ENCODE data around the gene KIAA0319L. TPM values are rescaled to one million over a fixed set of nuclear protein-coding genes. Genes with fewer than 3 reads are reported as not detected.

The KIAA0319L gene
- total and polyA plus RNA-seq, 2 experiments from 2014 or later, result 27.2 to 75.1 TPM

DNA sequence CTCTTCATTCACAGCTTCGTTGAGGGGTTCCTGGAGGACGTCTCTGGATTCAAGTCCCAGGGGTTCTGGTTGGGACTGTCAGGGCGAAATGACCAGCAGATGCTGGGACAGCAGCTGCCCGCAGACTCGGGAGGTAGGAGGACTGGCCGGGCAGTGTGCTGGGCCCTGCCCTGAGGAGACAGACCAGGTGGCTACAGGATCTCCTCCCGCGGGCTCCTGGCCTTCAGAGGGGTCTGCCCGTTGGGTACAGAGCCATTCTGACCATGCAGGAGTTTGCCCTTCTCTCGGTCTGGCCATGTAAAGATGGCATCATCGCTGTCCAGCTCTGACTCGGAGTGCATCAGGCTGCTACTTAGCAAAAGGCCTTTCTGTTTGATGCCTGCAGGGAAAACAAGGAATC, 122.5 kb downstream of the KIAA0319L start:
- Mint-ChIP-seq H3K36me3 (ENCODE audit: low read depth) (peaks cover 64% of the 10 kb centered on the region), H3K4me1 (peaks cover 10% of the 10 kb centered on the region), H3K27ac (no peak overlapping the region), H3K27me3 (ENCODE audit: insufficient read depth, low read depth, poor library complexity) (peaks cover 18% of the 10 kb centered on the region), H3K9me3 (no peaks in the 10 kb centered on the region), H3K4me3 (no peak overlapping the region)
- no peak overlapping the region for H3K27ac ChIP-seq (ENCODE audit: low read depth)
- H3K27me3 ChIP-seq (ENCODE audit: insufficient read depth), result no peaks in the 10 kb centered on the region
- H3K9me2 ChIP-seq (ENCODE audit: insufficient read depth), result no peaks in the 10 kb centered on the region
- no peak overlapping the region for H3K4me2 ChIP-seq
- H3F3A ChIP-seq (replicated peaks; ENCODE audit: low read depth), result no peaks in the 10 kb centered on the region
- H3K4me3 ChIP-seq, result no peak overlapping the region
- ATAC-seq (no peak), DNase-seq (ENCODE audit: low spot score) (no peak)
- H3K4me1 ChIP-seq (ENCODE audit: insufficient read depth), result no peaks in the 10 kb centered on the region
- no peak overlapping the region for H2AFZ ChIP-seq
- peaks cover 10% of the 10 kb centered on the region; the same call in 1 of the 2 replicates for H3K36me3 ChIP-seq (ENCODE audit: insufficient read depth)
- no peaks in the 10 kb centered on the region; the same call in none of the 2 replicates for H4K20me1 ChIP-seq (replicated peaks; ENCODE audit: insufficient read depth)
- no peaks in the 10 kb centered on the region for H3K79me2 ChIP-seq (replicated peaks; ENCODE audit: insufficient read depth)
- TF ChIP-seq, protein P1, sequence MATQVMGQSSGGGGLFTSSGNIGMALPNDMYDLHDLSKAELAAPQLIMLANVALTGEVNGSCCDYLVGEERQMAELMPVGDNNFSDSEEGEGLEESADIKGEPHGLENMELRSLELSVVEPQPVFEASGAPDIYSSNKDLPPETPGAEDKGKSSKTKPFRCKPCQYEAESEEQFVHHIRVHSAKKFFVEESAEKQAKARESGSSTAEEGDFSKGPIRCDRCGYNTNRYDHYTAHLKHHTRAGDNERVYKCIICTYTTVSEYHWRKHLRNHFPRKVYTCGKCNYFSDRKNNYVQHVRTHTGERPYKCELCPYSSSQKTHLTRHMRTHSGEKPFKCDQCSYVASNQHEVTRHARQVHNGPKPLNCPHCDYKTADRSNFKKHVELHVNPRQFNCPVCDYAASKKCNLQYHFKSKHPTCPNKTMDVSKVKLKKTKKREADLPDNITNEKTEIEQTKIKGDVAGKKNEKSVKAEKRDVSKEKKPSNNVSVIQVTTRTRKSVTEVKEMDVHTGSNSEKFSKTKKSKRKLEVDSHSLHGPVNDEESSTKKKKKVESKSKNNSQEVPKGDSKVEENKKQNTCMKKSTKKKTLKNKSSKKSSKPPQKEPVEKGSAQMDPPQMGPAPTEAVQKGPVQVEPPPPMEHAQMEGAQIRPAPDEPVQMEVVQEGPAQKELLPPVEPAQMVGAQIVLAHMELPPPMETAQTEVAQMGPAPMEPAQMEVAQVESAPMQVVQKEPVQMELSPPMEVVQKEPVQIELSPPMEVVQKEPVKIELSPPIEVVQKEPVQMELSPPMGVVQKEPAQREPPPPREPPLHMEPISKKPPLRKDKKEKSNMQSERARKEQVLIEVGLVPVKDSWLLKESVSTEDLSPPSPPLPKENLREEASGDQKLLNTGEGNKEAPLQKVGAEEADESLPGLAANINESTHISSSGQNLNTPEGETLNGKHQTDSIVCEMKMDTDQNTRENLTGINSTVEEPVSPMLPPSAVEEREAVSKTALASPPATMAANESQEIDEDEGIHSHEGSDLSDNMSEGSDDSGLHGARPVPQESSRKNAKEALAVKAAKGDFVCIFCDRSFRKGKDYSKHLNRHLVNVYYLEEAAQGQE (IDR thresholded peaks at IDR 0.05; ENCODE audit: unreplicated experiment), result no peak
- TF ChIP-seq, protein P2, sequence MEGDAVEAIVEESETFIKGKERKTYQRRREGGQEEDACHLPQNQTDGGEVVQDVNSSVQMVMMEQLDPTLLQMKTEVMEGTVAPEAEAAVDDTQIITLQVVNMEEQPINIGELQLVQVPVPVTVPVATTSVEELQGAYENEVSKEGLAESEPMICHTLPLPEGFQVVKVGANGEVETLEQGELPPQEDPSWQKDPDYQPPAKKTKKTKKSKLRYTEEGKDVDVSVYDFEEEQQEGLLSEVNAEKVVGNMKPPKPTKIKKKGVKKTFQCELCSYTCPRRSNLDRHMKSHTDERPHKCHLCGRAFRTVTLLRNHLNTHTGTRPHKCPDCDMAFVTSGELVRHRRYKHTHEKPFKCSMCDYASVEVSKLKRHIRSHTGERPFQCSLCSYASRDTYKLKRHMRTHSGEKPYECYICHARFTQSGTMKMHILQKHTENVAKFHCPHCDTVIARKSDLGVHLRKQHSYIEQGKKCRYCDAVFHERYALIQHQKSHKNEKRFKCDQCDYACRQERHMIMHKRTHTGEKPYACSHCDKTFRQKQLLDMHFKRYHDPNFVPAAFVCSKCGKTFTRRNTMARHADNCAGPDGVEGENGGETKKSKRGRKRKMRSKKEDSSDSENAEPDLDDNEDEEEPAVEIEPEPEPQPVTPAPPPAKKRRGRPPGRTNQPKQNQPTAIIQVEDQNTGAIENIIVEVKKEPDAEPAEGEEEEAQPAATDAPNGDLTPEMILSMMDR (conservative IDR thresholded peaks at IDR 0.05; ENCODE audit: low read depth in 2 of 2), result no peak
- TF ChIP-seq EZH2 (IDR thresholded peaks at IDR 0.05; ENCODE audit: low read depth, unreplicated experiment) (no peak), POLR2AphosphoS5 (IDR thresholded peaks at IDR 0.05; ENCODE audit: low read depth) (no peak), STAT1 (IDR thresholded peaks at IDR 0.05; ENCODE audit: unreplicated experiment) (no peak), JUNB (IDR thresholded peaks at IDR 0.05; ENCODE audit: unreplicated experiment) (no peak), NANOG (IDR thresholded peaks at IDR 0.05; ENCODE audit: borderline replicate concordance) (no peak), EZH2phosphoT487 (IDR thresholded peaks at IDR 0.05; ENCODE audit: unreplicated experiment) (no peak), CREB1 (CRISPR knock-in tag; IDR thresholded peaks at IDR 0.05; ENCODE audit: low read depth) (no peak)
- TF ChIP-seq, protein P3, sequence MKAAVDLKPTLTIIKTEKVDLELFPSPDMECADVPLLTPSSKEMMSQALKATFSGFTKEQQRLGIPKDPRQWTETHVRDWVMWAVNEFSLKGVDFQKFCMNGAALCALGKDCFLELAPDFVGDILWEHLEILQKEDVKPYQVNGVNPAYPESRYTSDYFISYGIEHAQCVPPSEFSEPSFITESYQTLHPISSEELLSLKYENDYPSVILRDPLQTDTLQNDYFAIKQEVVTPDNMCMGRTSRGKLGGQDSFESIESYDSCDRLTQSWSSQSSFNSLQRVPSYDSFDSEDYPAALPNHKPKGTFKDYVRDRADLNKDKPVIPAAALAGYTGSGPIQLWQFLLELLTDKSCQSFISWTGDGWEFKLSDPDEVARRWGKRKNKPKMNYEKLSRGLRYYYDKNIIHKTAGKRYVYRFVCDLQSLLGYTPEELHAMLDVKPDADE (IDR thresholded peaks at IDR 0.05), result no peak

Data from GM23338 (cell line).